Measurements from ENCODE around the gene STON1.
"Not testable (repeated sequence)": the region's sequence is repeated elsewhere in the genome, so short reads cannot be mapped to it uniquely, and the experiment has no call there.

Gene STON1

DNA sequence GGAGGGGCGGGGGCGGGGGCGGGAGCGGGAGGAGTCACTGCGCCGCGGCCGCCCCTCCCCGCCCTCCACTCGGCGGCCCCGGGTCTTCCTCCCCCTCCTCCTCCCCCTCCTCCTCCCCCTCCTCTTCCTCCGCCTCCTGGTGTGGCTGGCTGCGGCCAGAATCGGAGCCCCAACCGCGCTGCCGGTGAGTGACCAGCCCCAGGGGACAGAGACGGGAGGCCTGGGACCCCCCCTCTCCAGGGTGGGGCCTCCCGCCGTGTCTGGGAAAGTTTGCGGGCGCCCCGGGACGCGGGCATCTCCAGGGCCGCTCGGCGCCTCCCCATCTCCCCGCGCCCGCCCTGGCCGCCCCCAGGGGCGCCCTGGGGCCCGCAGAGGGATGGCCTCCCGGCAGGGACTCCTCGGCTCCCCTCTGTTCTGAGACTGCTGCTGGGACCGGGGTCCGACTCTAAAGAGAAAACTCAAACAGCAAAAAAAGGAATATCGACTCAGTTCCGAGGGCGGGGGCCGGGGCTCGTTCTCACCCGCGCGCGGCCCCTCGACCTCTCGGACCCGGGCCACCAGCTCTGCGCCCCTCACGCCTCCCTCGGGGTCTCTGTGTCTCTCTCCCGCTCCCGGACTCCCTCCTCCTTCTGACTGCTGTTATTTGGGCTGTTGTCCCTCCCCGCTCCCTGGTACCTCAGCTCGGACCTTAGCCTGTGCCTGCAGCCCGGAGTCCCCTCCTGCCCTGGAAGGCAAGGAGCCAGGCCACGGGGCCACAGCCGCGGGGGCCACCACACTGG lies at the start of gene STON1:
TSS of gene STON1 (plus strand) at position 122 of the 779 bp plus-strand sequence. CDS start 50,480 bp downstream, outside the sequence.
- no peak for DNase-seq (ENCODE audit: low spot score)

DNA sequence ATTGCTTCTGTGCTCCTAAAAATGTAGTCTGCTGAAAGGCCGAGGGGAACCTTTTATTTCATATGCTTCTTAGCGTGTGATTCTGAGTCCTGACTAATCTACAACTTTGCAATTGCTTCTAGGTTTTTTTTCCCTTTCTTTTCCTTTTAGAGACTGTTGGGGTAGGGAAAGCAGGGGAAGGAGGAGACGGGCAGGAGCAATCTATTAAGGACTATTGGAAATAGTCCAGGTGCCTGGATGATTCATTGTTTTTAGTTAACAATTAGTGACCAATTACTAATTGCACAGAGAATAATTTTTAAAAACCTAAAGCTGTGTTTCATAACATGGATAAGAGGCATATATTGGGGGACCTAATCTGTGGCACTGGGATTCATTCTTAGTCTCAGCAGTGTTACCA lies 49.4 kb upstream of the STON1 start:
- DNase-seq (ENCODE audit: low spot score), result no peak

- no peak for DNase-seq (ENCODE audit: low spot score)
Measured at GRCh38 chr2:48482313-48482712, 47.6 kb upstream of the STON1 start.

- no peak for DNase-seq (ENCODE audit: low spot score)
Measured at GRCh38 chr2:48482769-48483168, 47.2 kb upstream of the STON1 start.

- DNase-seq (ENCODE audit: low spot score), result no peak
Measured at GRCh38 chr2:48483506-48483905, 46.4 kb upstream of the STON1 start.

DNA sequence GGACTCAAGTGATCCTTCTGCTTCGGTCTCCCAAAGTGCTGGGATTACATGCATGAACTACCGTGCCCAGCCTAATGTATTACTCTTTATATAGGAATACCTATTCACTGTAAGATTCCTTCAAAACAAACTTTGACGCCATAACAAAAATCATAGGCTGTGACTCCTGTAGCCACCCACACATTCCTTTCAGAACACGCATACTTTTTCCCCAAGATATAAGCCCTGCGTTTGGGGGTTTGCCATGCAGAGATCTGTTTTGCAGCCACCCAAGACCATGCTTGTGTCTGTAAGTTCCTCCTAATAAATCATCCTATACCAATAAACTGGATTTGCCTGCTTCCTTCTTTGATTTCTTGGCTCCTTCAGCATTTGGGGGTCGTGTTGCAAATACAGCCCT lies 46.0 kb upstream of the STON1 start:
- no peak for DNase-seq (ENCODE audit: low spot score)

DNA sequence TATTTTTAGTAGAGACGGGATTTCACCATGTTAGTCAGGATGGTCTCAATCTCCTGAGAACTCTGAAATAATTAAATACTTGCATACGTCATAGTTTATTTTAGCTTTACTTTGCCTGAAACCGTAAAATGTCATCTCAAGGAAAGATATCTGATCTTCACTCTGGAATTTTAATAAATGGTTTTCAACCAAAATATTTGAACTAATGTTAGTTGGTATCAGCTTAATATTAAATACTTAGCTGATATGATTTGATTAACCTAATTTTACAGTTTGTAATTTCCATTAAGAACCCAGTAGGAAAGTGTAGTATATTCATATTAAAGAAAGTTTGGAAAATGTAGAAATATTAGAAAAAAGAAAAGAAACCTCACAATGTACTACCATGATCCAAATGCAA lies 41.4 kb upstream of the STON1 start:
- no peak for DNase-seq (ENCODE audit: low spot score)

GRCh38 chr2:48496849-48497248 lies 33.1 kb upstream of the STON1 start:
- no peak for DNase-seq (ENCODE audit: low spot score)

DNA sequence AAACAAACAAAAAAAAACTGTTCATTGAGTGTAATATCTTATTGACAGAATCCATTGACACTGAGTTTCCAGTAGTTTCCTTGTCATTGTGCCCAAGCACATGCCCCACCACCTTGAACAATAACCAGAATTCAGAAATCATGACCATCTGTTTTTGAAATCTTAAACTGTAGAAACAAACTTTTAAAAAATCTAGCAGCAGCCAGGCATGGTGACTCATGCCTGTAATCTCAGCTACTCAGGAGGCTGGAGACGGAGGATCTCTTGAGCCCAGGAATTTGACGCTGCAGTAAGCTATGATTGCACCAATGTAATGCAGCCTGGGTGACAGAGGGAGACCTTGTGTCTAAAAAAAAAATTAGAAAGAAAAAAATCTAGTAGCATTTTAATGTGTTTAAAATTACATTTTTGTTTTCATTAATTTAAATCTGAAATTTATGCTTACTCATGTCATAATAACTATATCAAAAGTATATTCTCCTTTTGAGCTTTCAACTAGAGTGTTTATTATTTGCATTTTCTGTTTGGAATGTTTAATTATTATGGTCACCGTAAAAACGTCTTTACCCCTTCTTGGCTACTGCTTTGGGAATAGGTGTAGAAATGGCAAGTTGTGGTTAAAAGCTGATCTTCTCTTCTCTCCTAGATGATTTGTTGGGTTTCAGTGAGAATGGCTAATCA lies 25.2 kb upstream of the STON1 start:
- no peak for DNase-seq (ENCODE audit: low spot score)

- DNase-seq (ENCODE audit: low spot score), result no peak
Measured at GRCh38 chr2:48507111-48507510, 22.8 kb upstream of the STON1 start.

- DNase-seq (ENCODE audit: low spot score), result no peak
Measured at GRCh38 chr2:48508461-48509124, 21.4 kb upstream of the STON1 start.

DNA sequence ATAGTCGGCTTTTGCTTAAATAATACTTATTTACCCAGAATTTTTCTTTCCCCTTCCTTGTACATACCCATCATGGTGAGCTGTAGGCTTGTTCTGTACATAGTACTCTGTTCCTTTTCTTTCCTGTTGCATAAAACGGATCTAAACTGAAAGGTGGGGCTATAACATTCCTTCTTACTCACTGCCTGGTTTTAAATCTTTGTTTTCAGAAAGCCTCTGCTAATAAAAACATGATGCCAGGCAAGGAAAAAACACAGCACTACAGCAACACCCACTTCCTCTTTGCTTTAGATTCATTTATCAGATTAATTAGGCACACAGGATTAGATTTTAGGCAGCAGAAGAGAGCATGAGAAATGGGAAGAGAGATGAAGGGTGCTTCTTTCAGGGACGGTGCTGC lies 19.6 kb upstream of the STON1 start:
- no peak for DNase-seq (ENCODE audit: low spot score)

- DNase-seq (ENCODE audit: low spot score), result no peak
Measured at GRCh38 chr2:48511849-48512470, 18.0 kb upstream of the STON1 start.

DNA sequence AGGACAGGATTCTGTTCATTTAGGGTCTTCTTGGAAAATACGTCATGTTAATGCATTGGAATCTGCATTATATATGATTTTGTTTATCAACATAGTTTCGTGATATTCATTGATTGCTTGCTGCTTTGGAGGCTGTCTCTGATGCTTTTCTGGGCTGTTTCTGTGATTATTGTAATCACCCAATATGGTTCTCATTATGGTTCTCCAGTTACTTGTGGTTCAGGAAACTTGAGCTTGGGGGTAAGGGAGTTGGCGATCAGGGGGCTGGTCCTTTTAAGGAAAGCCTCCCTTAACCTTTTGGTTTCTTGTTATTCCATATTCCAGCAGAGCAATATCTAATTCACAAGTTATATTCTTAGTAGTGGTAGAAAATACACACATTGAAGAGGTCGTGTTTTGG lies 17.4 kb upstream of the STON1 start:
- no peak for DNase-seq (ENCODE audit: low spot score)

DNA sequence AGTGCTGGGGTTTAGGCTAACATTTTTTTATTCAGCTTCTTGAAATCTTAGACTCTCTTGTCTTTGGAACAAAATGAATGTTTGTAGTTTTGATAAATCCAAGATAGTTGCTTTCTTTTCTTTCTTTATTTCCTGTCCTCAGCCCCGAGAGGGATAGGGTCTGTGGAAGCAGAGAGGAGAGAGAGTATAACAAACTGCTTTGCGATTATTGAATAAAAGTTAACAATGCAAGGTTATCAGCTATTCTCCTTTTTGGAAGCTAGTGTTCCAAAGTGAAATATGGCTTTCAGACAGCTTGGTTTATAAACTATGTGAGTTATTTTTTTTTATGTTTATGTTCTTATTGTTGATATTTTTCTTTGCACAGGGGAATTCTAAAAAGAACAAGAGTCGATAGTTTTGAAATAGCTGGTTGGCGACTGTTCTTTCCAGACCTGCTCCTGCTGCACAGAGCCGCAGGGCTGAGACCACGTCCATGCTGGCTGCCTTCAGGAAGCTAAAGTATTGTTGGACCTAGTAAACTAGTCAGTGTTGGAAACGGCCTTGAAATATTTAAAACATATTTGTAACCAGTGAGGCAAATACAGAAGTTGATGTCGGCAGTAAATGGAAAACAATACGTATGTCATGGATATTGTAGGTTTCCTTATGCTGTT lies 15.5 kb upstream of the STON1 start:
- DNase-seq (ENCODE audit: low spot score), result no peak

- DNase-seq (ENCODE audit: low spot score), result no peak
Measured at GRCh38 chr2:48515513-48515985, 14.4 kb upstream of the STON1 start.

- no peak for DNase-seq (ENCODE audit: low spot score)
Measured at GRCh38 chr2:48519593-48519992, 10.4 kb upstream of the STON1 start.

DNA sequence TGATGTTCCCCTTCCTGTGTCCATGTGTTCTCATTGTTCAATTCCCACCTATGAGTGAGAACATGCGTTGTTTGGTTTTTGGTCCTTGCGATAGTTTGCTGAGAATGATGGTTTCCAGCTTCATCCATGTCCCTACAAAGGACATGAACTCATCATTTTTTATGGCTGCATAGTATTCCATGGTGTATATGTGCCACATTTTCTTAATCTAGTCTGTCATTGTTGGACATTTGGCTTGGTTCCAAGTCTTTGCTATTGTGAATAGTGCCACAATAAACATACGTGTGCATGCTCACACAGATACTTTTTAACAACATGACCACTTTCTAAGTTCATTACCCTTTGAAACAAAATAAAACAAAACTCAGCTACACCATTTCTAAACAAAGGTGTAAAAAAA lies 5.2 kb upstream of the STON1 start:
- not testable (repeated sequence) for DNase-seq (ENCODE audit: low spot score)

GRCh38 chr2:48525269-48525943 lies 4.5 kb upstream of the STON1 start:
- no peak for DNase-seq (ENCODE audit: low spot score)

GRCh38 chr2:48527226-48527885 lies 2.6 kb upstream of the STON1 start:
- no peak for DNase-seq (ENCODE audit: low spot score)

DNA sequence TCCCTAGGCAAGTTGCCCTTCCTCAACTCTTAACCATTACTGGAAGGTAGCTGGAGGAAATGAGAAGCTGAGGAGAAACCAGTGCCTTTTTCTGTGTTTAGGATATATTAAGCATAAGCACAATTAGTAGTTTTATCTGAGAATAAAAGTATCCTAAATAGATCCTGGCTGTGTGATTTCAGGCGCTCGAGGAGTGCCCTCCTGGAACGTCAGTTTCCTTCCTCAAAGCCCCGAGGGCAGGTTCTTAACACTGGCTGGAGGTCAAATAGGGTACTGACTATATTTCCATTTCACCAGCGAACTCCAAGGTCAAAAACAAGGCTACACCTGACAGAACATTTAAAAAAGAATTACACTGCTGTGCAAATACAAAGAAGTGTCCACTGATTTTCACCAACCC lies 1.5 kb upstream of the STON1 start:
- no peak for DNase-seq (ENCODE audit: low spot score)

Measured in hematopoietic multipotent progenitor cell treated with erythropoietin and hydrocortisone succinate and interleukin-3 and kit ligand, for 15 days (in vitro differentiated cells).